ENCODE measurements around the gene ACP6. TPM values are rescaled to one million over a fixed set of nuclear protein-coding genes. Genes with fewer than 3 reads are reported as not detected.

The ACP6 gene
- total and polyA plus RNA-seq, 2 of the 13 experiments (the other 11 are each of a cell fraction or from before 2014, with no cell fraction given) = 18.1 to 33.7 TPM

GRCh38 chr1:147669469-147670318, 630 bp downstream of the ACP6 start (continued):
- TF ChIP-seq HNRNPH1 (optimal IDR thresholded peaks at IDR 0.05; ENCODE audit: low read depth, low read length) (no peak), ATF2 (CRISPR knock-in tag; IDR thresholded peaks at IDR 0.05) (no peak; the same call in 1 of the 2 replicates), EP300 (IDR thresholded peaks at IDR 0.05; ENCODE audit: low read depth in 2 of 2, low read length in 2 of 2) (no peak), EP300 (CRISPR knock-in tag; IDR thresholded peaks at IDR 0.05; ENCODE audit: borderline replicate concordance) (no peak), ZSCAN31 (CRISPR knock-in tag; IDR thresholded peaks at IDR 0.05; ENCODE audit: low read depth) (peak; percentile 45; the same call in 1 of the 2 replicates), SMC3 (IDR thresholded peaks at IDR 0.05; ENCODE audit: low read length) (no peak), SRF (IDR thresholded peaks at IDR 0.05; ENCODE audit: low read depth, low read length) (no peak; the same call in 1 of the 2 replicates), KDM5A (IDR thresholded peaks at IDR 0.05; ENCODE audit: borderline replicate concordance, low read length) (peak; percentile 10; the same call in 1 of the 2 replicates), MAFF (IDR thresholded peaks at IDR 0.05; ENCODE audit: low read depth, low read length) (peak; percentile 69), ISL2 (CRISPR knock-in tag; IDR thresholded peaks at IDR 0.05) (no peak), HNF4A (CRISPR knock-in tag; IDR thresholded peaks at IDR 0.05) (no peak), MTF2 (CRISPR knock-in tag; IDR thresholded peaks at IDR 0.05; ENCODE audit: borderline replicate concordance) (no peak), ZNF589 (CRISPR knock-in tag; conservative IDR thresholded peaks at IDR 0.05) (peak; percentile 83), SIX4 (CRISPR knock-in tag; IDR thresholded peaks at IDR 0.05) (no peak), KLF9 (CRISPR knock-in tag; IDR thresholded peaks at IDR 0.05; ENCODE audit: low read depth) (no peak), NR2F6 (IDR thresholded peaks at IDR 0.05) (no peak), NR2F6 (CRISPR knock-in tag; IDR thresholded peaks at IDR 0.05) (peak; percentile 18; the same call in 1 of the 2 replicates), STAT5B (CRISPR knock-in tag; IDR thresholded peaks at IDR 0.05) (no peak), IRF1 (CRISPR knock-in tag; IDR thresholded peaks at IDR 0.05; ENCODE audit: low read depth) (0 out of 2 replicates have a peak, but pooled peaks have one; percentile 76), ZNF468 (CRISPR knock-in tag; IDR thresholded peaks at IDR 0.05) (no peak), MIXL1 (CRISPR knock-in tag; IDR thresholded peaks at IDR 0.05) (no peak), ZNF609 (CRISPR knock-in tag; IDR thresholded peaks at IDR 0.05; ENCODE audit: borderline replicate concordance) (peak; percentile 58; the same call in 1 of the 2 replicates), BCL3 (CRISPR knock-in tag; IDR thresholded peaks at IDR 0.05) (peak; percentile 70; the same call in 1 of the 2 replicates)
